Muscle of arm (tissue), 12 donors: Measurements from ENCODE around the gene SPRYD7. TPM values are rescaled to one million over a fixed set of nuclear protein-coding genes. Genes with fewer than 3 reads are reported as not detected.
"Not testable (repeated sequence)": the region's sequence is repeated elsewhere in the genome, so short reads cannot be mapped to it uniquely, and the experiment has no call there.

Source experiments
- DNase-seq: peaks from one replicate; pipeline ENCODE4 v3.0.0-alpha.2; 2013
- polyA plus RNA-seq, 12 donors: library from polyadenylated mRNA; unstranded; fragments of 120-200 nt; gene quantifications; one replicate each; pipeline ENCODE4 v1.2.1, GENCODE V29; 2013; ENCODE audit not compliant: insufficient read length in 12 of 12

The SPRYD7 gene
- polyA plus RNA-seq, 12 donors, result 10.7 to 17.3 (median 13.1) TPM; not detected in 1

- DNase-seq, result no peak
Observed at GRCh38 chr13:49935171-49936074, 717 bp downstream of the SPRYD7 start.

GRCh38 chr13:49933511-49933910 lies 2.6 kb downstream of the SPRYD7 start:
- DNase-seq, result no peak

GRCh38 chr13:49932868-49933267 lies 3.3 kb downstream of the SPRYD7 start:
- DNase-seq, result no peak

- no peak for DNase-seq
Observed at GRCh38 chr13:49932066-49932465, 4.1 kb downstream of the SPRYD7 start.

GRCh38 chr13:49927755-49928154 lies 8.4 kb downstream of the SPRYD7 start:
- no peak for DNase-seq

- DNase-seq, result no peak
Observed at GRCh38 chr13:49925881-49926418, 10.2 kb downstream of the SPRYD7 start.

GRCh38 chr13:49922301-49922700 lies 13.8 kb downstream of the SPRYD7 start:
- no peak for DNase-seq

GRCh38 chr13:49920969-49921368 lies 15.2 kb downstream of the SPRYD7 start:
- DNase-seq, result not testable (repeated sequence)

GRCh38 chr13:49918106-49918505 lies 18.0 kb downstream of the SPRYD7 start:
- DNase-seq, result not testable (repeated sequence)

- DNase-seq, result no peak
Observed at GRCh38 chr13:49914947-49915346, 21.2 kb downstream of the SPRYD7 start.

GRCh38 chr13:49908637-49909036 lies 27.5 kb downstream of the SPRYD7 start:
- DNase-seq, result no peak

- no peak for DNase-seq
Observed at GRCh38 chr13:49904729-49905456, 31.2 kb downstream of the SPRYD7 start.

GRCh38 chr13:49898792-49899191 lies 37.3 kb downstream of the SPRYD7 start:
- no peak for DNase-seq

GRCh38 chr13:49897713-49898112 lies 38.4 kb downstream of the SPRYD7 start:
- no peak for DNase-seq

- no peak for DNase-seq
Observed at GRCh38 chr13:49895826-49896225, 40.3 kb downstream of the SPRYD7 start.

- DNase-seq, result no peak
Observed at GRCh38 chr13:49893591-49893990, 42.5 kb downstream of the SPRYD7 start.

GRCh38 chr13:49890376-49890775 lies 45.8 kb downstream of the SPRYD7 start:
- DNase-seq, result no peak

- no peak for DNase-seq
Observed at GRCh38 chr13:49878682-49879081, 57.5 kb downstream of the SPRYD7 start.

- no peak for DNase-seq
Observed at GRCh38 chr13:49877629-49878218, 58.4 kb downstream of the SPRYD7 start.

GRCh38 chr13:49874430-49874829 lies 61.7 kb downstream of the SPRYD7 start:
- DNase-seq, result no peak

GRCh38 chr13:49869519-49869918 lies 66.6 kb downstream of the SPRYD7 start:
- no peak for DNase-seq

GRCh38 chr13:49867834-49868233 lies 68.3 kb downstream of the SPRYD7 start:
- no peak for DNase-seq
